ENCODE results near the gene OTOGL. TPM values are rescaled to one million over a fixed set of nuclear protein-coding genes. Genes with fewer than 3 reads are reported as not detected.

The OTOGL gene
- polyA plus RNA-seq, 1 of the 3 experiments (the other 2 are of a cell fraction): 0.61 TPM

GRCh38 chr12:80186727-80187217, 87.4 kb downstream of the OTOGL start (continued):
- TF ChIP-seq REST (IDR thresholded peaks at IDR 0.05; ENCODE audit: low read depth, low read length): no peak
- no peak; the same call in 1 of the 2 replicates for TF ChIP-seq POLR2AphosphoS5 (IDR thresholded peaks at IDR 0.05; ENCODE audit: low read depth, low read length)
- TF ChIP-seq FOXJ3 (CRISPR knock-in tag; IDR thresholded peaks at IDR 0.05): no peak
- no peak for TF ChIP-seq CHD2 (IDR thresholded peaks at IDR 0.05; ENCODE audit: low read length, partially characterized antibody)
- peak in 1 of 2 experiments; percentile 34; a peak in 1 of 4 replicates for TF ChIP-seq EP300 (IDR thresholded peaks at IDR 0.05; ENCODE audit: borderline replicate concordance in 1 of 2, low read depth in 1 of 2, low read length in 1 of 2)
- TF ChIP-seq GABPA (IDR thresholded peaks at IDR 0.05; ENCODE audit: low read depth): peak; percentile 48
- TF ChIP-seq FOSL2 (IDR thresholded peaks at IDR 0.05; ENCODE audit: borderline replicate concordance, low read depth): peak; percentile 97
- TF ChIP-seq TCF12 (IDR thresholded peaks at IDR 0.05): peak; percentile 57; the same call in 1 of the 2 replicates
- TF ChIP-seq TEAD4 (IDR thresholded peaks at IDR 0.05; ENCODE audit: borderline replicate concordance, insufficient read depth): no peak
- TF ChIP-seq ELF1 (IDR thresholded peaks at IDR 0.05): peak; percentile 53; the same call in 1 of the 2 replicates
- TF ChIP-seq PBX3 (IDR thresholded peaks at IDR 0.05): no peak
- TF ChIP-seq CTCF (IDR thresholded peaks at IDR 0.05): peak; percentile 92
- TF ChIP-seq SMC3 (IDR thresholded peaks at IDR 0.05; ENCODE audit: low read depth, low read length): peak; percentile 78

- peak overlapping the region in 1 of 2 experiments; percentile 94; a peak in 3 of 4 replicates for H3K27ac ChIP-seq (ENCODE audit: low read depth in 2 of 2, low read length in 1 of 2)
- WGBS (ENCODE audit: low lambda C conversion rate): 17% methylated on average over 2 of the region's 2 CpGs
- DNase-seq: no peak
- no peaks in the 10 kb centered on the region for H4K20me1 ChIP-seq (ENCODE audit: insufficient read depth)
- no peaks in the 10 kb centered on the region for H3K9me2 ChIP-seq
- H3K4me3 ChIP-seq (ENCODE audit: low read depth in 2 of 2, low read length in 1 of 2): no peak overlapping the region
- ChIA-PET CTCF (interaction anchor here (0.8 to 1.5 kb wide), 3 partner anchors 8 to 301 kb away, joined by 3 to 6 read pairs (median 5); no protein-coding TSS in a partner anchor), POLR2A (no interaction called here)
- no peak overlapping the region for H3K4me2 ChIP-seq
- H3F3A ChIP-seq (replicated peaks; ENCODE audit: insufficient read depth): peaks cover 23% of the 10 kb centered on the region
- H3K4me1 ChIP-seq (ENCODE audit: control insufficient read depth in 1 of 2, insufficient read depth in 2 of 2, low read depth in 1 of 2, low read length in 1 of 2): peaks cover 0 to 15% of the 10 kb centered on the region in 2 experiments; a peak in 2 of 4 replicates
- no peaks in the 10 kb centered on the region for H3K36me3 ChIP-seq (replicated peaks in 1 of 2; ENCODE audit: control insufficient read depth in 1 of 2, insufficient read depth in 2 of 2, low read length in 1 of 2)
- no peaks in the 10 kb centered on the region for H3K27me3 ChIP-seq (ENCODE audit: insufficient read depth)
- H2AFZ ChIP-seq (ENCODE audit: low read depth): 0 out of 2 replicates have a peak overlapping the region, but pooled peaks have one; percentile 6
- H3K79me2 ChIP-seq (ENCODE audit: insufficient read depth): no peaks in the 10 kb centered on the region
- H3K9ac ChIP-seq: no peak overlapping the region
- no peaks in the 10 kb centered on the region for H3K9me3 ChIP-seq
- TF ChIP-seq USF1 (IDR thresholded peaks at IDR 0.05; ENCODE audit: borderline replicate concordance, low read depth): no peak
- no peak for TF ChIP-seq TAF1 (IDR thresholded peaks at IDR 0.05; ENCODE audit: borderline replicate concordance, low read depth, low read length)
- no peak for TF ChIP-seq EZH2phosphoT487 (IDR thresholded peaks at IDR 0.05; ENCODE audit: borderline replicate concordance, low read depth)
- peak; percentile 50; the same call in 1 of the 2 replicates for TF ChIP-seq MEF2A (IDR thresholded peaks at IDR 0.05; ENCODE audit: borderline replicate concordance, low read depth)
- TF ChIP-seq RXRA (IDR thresholded peaks at IDR 0.05; ENCODE audit: borderline replicate concordance, low read depth): peak; percentile 59
- no peak for TF ChIP-seq RFX5 (IDR thresholded peaks at IDR 0.05; ENCODE audit: low read length)
- TF ChIP-seq POLR2AphosphoS5 (IDR thresholded peaks at IDR 0.05; ENCODE audit: low read depth, low read length): no peak
- TF ChIP-seq RCOR1 (IDR thresholded peaks at IDR 0.05; ENCODE audit: low read length): no peak
- no peak for TF ChIP-seq SMC3 (IDR thresholded peaks at IDR 0.05; ENCODE audit: low read depth, low read length)
- TF ChIP-seq ZBTB33 (IDR thresholded peaks at IDR 0.05; ENCODE audit: borderline replicate concordance, low read depth): no peak
- no peak for TF ChIP-seq CHD2 (IDR thresholded peaks at IDR 0.05; ENCODE audit: low read length, partially characterized antibody)
Observed at GRCh38 chr12:80187660-80188090, 88.3 kb downstream of the OTOGL start.
